ES-I3 (cell line): ENCODE measurements around the gene RIMOC1.
A peak's percentile ranks its signal among the peaks of the same experiment; 100 is the strongest.

Experiments used
- H3K36me3 ChIP-seq: 2 replicates; pipeline ENCODE4 v1.6.1; 2013; ENCODE audit warnings: mild to moderate bottlenecking, low read length, control low read depth, moderate library complexity; ENCODE audit not compliant: insufficient read depth
- H3K4me1 ChIP-seq: 2 replicates; pipeline ENCODE4 v1.6.1; 2013; ENCODE audit warnings: mild to moderate bottlenecking, control low read depth, low read length; ENCODE audit not compliant: insufficient read depth
- H3K9ac ChIP-seq: 2 replicates; pipeline ENCODE4 v1.6.1; 2013; ENCODE audit warnings: low read depth, mild to moderate bottlenecking, low read length, moderate library complexity
- H3K9me3 ChIP-seq: 2 replicates; pipeline ENCODE4 v1.6.1; 2013; ENCODE audit warnings: mild to moderate bottlenecking, low read length, moderate library complexity; ENCODE audit not compliant: control insufficient read depth, insufficient read depth

Gene RIMOC1

DNA sequence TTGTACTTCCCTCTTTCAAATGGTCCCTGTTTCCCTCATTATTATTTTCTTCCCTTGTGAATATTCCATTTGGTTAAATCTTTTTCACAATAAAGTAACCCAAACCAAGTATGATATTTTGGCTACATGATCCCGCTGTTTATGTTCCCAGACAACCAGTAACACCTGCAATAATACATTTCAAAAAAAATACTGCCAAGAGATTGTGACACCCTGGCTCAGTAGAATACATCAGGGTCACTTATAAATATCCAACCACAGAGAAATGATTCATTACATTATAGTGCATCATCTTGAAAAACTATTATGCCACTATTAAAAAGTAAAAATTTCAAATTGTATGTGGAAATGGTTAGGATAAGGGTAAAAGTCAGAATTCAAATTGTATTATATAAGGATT lies 26.7 kb upstream of the RIMOC1 start:
- Histone ChIP-seq H3K9me3 (peaks cover 4% of the 10 kb centered on the region; the same call in 1 of the 2 replicates), H3K9ac (no peak overlapping the region), H3K4me1 (no peaks in the 10 kb centered on the region; the same call in 1 of the 2 replicates), H3K36me3 (no peaks in the 10 kb centered on the region)

DNA sequence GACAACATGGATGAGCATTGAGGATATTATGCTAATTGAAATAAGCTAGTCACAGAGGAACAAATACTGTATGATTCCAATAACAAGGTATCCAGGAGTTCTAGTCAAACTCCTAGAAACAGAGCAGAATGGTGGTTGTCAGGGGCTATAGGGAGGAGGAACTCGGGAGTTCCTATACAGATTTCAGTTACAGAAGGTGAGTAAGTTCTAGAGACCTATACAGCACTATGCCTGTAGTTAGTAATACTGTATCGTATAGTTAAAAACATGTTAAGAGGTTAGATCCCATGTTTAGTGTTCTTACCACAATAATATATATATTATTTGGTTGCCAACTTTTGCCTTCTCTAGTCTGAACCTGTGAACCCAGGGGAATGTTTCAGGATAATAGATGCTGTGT lies 26.0 kb upstream of the RIMOC1 start:
- Histone ChIP-seq H3K9me3 (peaks cover 4% of the 10 kb centered on the region; the same call in 1 of the 2 replicates), H3K9ac (no peak overlapping the region), H3K36me3 (no peaks in the 10 kb centered on the region), H3K4me1 (no peaks in the 10 kb centered on the region; the same call in 1 of the 2 replicates)

- Histone ChIP-seq H3K36me3 (no peaks in the 10 kb centered on the region), H3K4me1 (no peaks in the 10 kb centered on the region; the same call in 1 of the 2 replicates), H3K9ac (no peak overlapping the region), H3K9me3 (peaks cover 4% of the 10 kb centered on the region; the same call in 1 of the 2 replicates)
These were observed 25.3 kb upstream of the RIMOC1 start for GRCh38 chr5:41878643-41879478.

- Histone ChIP-seq H3K36me3 (no peaks in the 10 kb centered on the region), H3K9me3 (peaks cover 4% of the 10 kb centered on the region; the same call in 1 of the 2 replicates)
These were observed 21.4 kb upstream of the RIMOC1 start for GRCh38 chr5:41882765-41883164.

GRCh38 chr5:41883243-41883642 lies 20.9 kb upstream of the RIMOC1 start:
- H3K9ac ChIP-seq: no peak overlapping the region
- H3K36me3 ChIP-seq: no peaks in the 10 kb centered on the region
- peaks cover 4% of the 10 kb centered on the region; the same call in 1 of the 2 replicates for H3K9me3 ChIP-seq
- no peaks in the 10 kb centered on the region; the same call in 1 of the 2 replicates for H3K4me1 ChIP-seq

More at GRCh38 chr5:41882765-41883164, 21.4 kb upstream of the RIMOC1 start:
- Histone ChIP-seq H3K9ac (no peak overlapping the region), H3K4me1 (no peaks in the 10 kb centered on the region; the same call in 1 of the 2 replicates)

DNA sequence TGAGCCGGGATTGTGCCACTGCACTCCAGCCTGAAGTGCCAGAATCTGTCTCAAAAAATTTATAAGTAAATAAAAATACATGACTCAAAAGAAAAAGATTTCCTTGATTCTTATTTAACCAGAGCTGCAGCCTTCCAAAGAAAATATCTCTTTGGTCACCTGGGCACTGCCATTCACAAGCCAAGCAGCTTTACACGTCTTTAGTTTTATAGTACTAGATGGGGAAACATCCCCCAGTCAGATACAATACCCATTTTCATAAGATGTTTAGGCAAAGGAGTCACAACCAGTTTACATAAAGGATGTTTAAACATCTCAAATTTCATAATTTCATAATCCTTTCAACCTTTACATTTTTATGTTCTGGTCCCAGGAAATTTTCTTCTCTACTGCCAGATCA lies 20.2 kb upstream of the RIMOC1 start:
- no peaks in the 10 kb centered on the region for H3K36me3 ChIP-seq
- no peak overlapping the region for H3K9ac ChIP-seq
- no peaks in the 10 kb centered on the region; the same call in 1 of the 2 replicates for H3K4me1 ChIP-seq
- peaks cover 4% of the 10 kb centered on the region; the same call in 1 of the 2 replicates for H3K9me3 ChIP-seq

GRCh38 chr5:41885286-41885685 lies 18.9 kb upstream of the RIMOC1 start:
- Histone ChIP-seq H3K9me3 (peaks cover 4% of the 10 kb centered on the region; the same call in 1 of the 2 replicates), H3K36me3 (no peaks in the 10 kb centered on the region), H3K4me1 (no peaks in the 10 kb centered on the region), H3K9ac (no peak overlapping the region)

- Histone ChIP-seq H3K9ac (no peak overlapping the region), H3K36me3 (no peaks in the 10 kb centered on the region), H3K9me3 (0 out of 2 replicates have a peak, but pooled peaks cover 4% of the 10 kb centered on the region), H3K4me1 (no peaks in the 10 kb centered on the region)
These were observed 13.0 kb upstream of the RIMOC1 start for GRCh38 chr5:41891066-41891707.

GRCh38 chr5:41892031-41892430 lies 12.1 kb upstream of the RIMOC1 start:
- Histone ChIP-seq H3K9ac (no peak overlapping the region), H3K4me1 (no peaks in the 10 kb centered on the region), H3K9me3 (0 out of 2 replicates have a peak, but pooled peaks cover 4% of the 10 kb centered on the region), H3K36me3 (no peaks in the 10 kb centered on the region)

GRCh38 chr5:41893074-41893851 lies 10.9 kb upstream of the RIMOC1 start:
- H3K4me1 ChIP-seq: no peaks in the 10 kb centered on the region
- H3K9me3 ChIP-seq: 0 out of 2 replicates have a peak, but pooled peaks cover 4% of the 10 kb centered on the region
- no peaks in the 10 kb centered on the region for H3K36me3 ChIP-seq
- no peak overlapping the region for H3K9ac ChIP-seq

DNA sequence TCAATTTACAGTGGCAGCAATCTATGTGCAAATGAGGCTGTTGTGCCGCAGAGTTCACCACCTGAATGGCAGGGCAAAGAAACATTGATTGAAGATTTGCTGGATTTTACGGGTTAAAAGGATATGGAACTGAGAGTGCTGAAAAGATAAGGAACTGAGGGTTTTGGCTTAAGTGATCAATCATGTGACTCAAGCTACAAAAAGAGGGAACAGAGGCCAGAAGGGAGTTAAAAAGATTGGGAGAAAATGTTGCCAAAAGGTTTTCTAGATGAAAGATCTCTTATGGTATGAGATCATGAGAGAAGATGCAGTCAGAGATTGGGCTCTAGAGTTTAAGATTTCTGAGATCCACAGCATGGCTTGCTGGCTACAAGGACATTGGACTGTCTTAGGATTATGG lies 7.9 kb upstream of the RIMOC1 start:
- no peaks in the 10 kb centered on the region for H3K9me3 ChIP-seq
- H3K9ac ChIP-seq: no peak overlapping the region
- H3K4me1 ChIP-seq: no peaks in the 10 kb centered on the region
- no peaks in the 10 kb centered on the region for H3K36me3 ChIP-seq

DNA sequence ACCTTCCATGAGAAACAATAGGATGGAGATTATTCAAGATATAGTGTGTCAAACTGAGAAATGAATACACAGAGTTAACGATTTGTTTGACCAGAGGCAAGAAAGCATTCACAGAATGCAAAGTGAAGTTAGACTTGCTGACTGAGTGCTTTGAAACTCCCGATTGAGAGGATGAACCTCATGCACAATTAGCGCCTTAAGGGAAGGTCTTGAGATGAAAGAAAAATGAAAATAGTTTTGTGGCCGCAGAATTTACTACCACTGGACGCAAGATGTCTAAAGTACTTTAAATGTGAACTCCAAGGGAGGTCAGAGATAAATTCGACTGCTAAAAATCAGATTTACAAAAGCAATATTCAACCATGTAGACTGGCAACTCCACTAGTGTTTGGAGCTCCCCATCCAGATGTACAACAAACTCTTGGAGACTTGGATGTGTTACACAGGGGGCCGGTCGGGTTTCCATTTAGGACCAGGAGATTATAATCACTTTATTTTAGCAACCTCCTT lies 707 bp upstream of the RIMOC1 start:
- H3K9me3 ChIP-seq: no peaks in the 10 kb centered on the region; the same call in 1 of the 2 replicates
- H3K36me3 ChIP-seq: peaks cover 2% of the 10 kb centered on the region; the same call in 1 of the 2 replicates
- H3K9ac ChIP-seq: peak overlapping the region; percentile 61
- no peaks in the 10 kb centered on the region; the same call in 1 of the 2 replicates for H3K4me1 ChIP-seq

DNA sequence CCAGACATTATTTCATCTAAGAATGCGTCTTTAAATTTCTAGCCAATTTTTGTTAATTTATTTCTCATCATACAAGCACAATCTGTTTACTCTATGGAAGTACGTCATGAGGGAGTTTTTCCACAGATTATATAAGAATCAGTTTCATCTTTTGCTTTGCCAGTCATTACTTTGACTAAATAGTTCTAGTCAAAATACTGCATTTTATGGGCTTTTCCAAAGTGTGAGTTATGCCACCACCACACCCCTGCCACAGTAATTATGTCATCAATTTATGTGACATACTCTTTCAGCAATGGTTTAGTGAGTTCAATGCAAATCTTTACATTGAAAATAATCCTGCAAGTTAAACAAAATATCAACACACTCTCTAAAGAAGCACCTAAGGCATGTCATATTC lies 2.0 kb downstream of the RIMOC1 start:
- Histone ChIP-seq H3K36me3 (peaks cover 3% of the 10 kb centered on the region; the same call in 1 of the 2 replicates), H3K4me1 (no peaks in the 10 kb centered on the region; the same call in 1 of the 2 replicates), H3K9me3 (no peaks in the 10 kb centered on the region; the same call in 1 of the 2 replicates), H3K9ac (no peak overlapping the region)
